Naive B cell (primary cell): ENCODE results near the gene PTHLH. TPM values are rescaled to one million over a fixed set of nuclear protein-coding genes. Genes with fewer than 3 reads are reported as not detected.
A peak's percentile ranks its signal among the peaks of the same experiment; 100 is the strongest.

Experiments used
- ATAC-seq, 2 donors: fragments of 150-1000 bp; cut with Tn5 transposase; 2 replicates each; pipeline ENCODE4 v1.10.0; 2021; ENCODE audit warnings: low read depth in 2 of 2, mild to moderate bottlenecking in 2 of 2, moderate library complexity in 2 of 2
- DNase-seq: peaks from one replicate; pipeline ENCODE4 v3.0.0; 2022
- H3K27ac Mint-ChIP-seq, 6 donors: one replicate each; pipeline ENCODE4 v1.8.0; 2020 to 2022; ENCODE audit warnings: mild to moderate bottlenecking in 6 of 6, mixed read lengths in 6 of 6, moderate library complexity in 5 of 6, inconsistent platforms in 2 of 6
- H3K27me3 Mint-ChIP-seq, 3 donors: one replicate each; pipeline ENCODE4 v1.8.0; 2021 to 2022; ENCODE audit warnings: mixed read lengths in 3 of 3, mild to moderate bottlenecking in 1 of 3
- H3K36me3 Mint-ChIP-seq, 2 donors: one replicate each; pipeline ENCODE4 v1.8.0; 2020 to 2022; ENCODE audit warnings: mixed read lengths in 2 of 2, inconsistent platforms in 1 of 2, mild to moderate bottlenecking in 1 of 2
- H3K4me1 Mint-ChIP-seq, 3 donors: one replicate each; pipeline ENCODE4 v1.8.0; 2020 to 2022; ENCODE audit warnings: mixed read lengths in 3 of 3, inconsistent platforms in 1 of 3, mild to moderate bottlenecking in 1 of 3, moderate library complexity in 1 of 3
- H3K4me3 Mint-ChIP-seq, 8 donors: one replicate each; pipeline ENCODE4 v1.8.0; 2020 to 2022; ENCODE audit warnings: mild to moderate bottlenecking in 8 of 8, mixed read lengths in 8 of 8, moderate library complexity in 8 of 8, inconsistent platforms in 2 of 8
- H3K9me3 Mint-ChIP-seq, 7 donors: one replicate each; pipeline ENCODE4 v1.8.0; 2020 to 2022; ENCODE audit warnings: mixed read lengths in 7 of 7, mild to moderate bottlenecking in 5 of 7, inconsistent platforms in 2 of 7, moderate library complexity in 1 of 7
- polyA plus RNA-seq, 6 donors: library from polyadenylated mRNA; unstranded; fragments of 300-500 nt; fragmentation: Illumina TruSeq; gene quantifications; one replicate each; pipeline ENCODE4 v1.2.3, GENCODE V29; 2021; ENCODE audit warnings: low read depth in 6 of 6

PTHLH gene
- polyA plus RNA-seq, 6 donors from 2014 or later, result not detected

DNA sequence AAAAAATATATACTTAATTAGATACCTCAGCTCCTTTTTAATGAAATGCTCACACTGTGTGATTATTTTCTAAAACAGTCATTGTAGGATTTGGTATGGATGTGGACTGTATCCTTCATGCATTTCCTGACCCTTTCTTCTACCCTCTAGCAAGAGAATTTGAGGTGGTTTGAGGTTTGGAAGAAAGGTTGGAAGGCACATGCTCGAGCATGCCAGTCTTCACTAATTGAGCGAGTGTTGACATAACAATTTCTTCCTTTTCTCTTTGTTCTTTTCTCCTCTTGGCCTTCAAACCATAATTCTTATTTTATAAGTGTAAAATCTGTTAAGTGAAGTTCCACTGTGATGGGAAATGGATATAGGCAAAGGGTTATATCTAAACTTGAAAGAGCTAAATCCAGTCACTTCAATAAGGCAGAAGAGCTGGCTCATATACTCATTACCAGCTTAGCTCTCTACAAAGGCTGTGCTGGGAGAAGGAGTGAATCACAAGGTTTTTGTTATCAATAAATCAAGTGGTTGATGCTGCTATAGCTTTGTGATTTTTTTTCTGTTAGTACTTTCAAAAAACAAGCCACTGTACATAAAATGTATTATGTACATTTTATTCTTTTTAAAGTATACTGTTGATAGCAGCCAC, 16.2 kb upstream of the PTHLH start:
- ATAC-seq (no peak), DNase-seq (no peak)
- peaks cover 0 to 17% (median 16%) of the 10 kb centered on the region in 3 donors for H3K27me3 Mint-ChIP-seq
- H3K27ac Mint-ChIP-seq, result no peak overlapping the region
- no peaks in the 10 kb centered on the region for H3K36me3 Mint-ChIP-seq
- H3K9me3 Mint-ChIP-seq, result peaks cover 0 to 18% (median 5%) of the 10 kb centered on the region in 7 donors
- H3K4me3 Mint-ChIP-seq, result no peak overlapping the region
- H3K4me1 Mint-ChIP-seq, result no peaks in the 10 kb centered on the region

- H3K27me3 Mint-ChIP-seq, result peaks cover 2 to 22% (median 21%) of the 10 kb centered on the region in 3 donors
- ATAC-seq (no peak), DNase-seq (no peak)
- H3K27ac Mint-ChIP-seq, result no peak overlapping the region
- no peaks in the 10 kb centered on the region for H3K4me1 Mint-ChIP-seq
- peaks cover 0 to 18% (median 5%) of the 10 kb centered on the region in 7 donors for H3K9me3 Mint-ChIP-seq
- H3K36me3 Mint-ChIP-seq, result no peaks in the 10 kb centered on the region
- no peak overlapping the region for H3K4me3 Mint-ChIP-seq
Measured at GRCh38 chr12:27987331-27987730, 14.8 kb upstream of the PTHLH start.

GRCh38 chr12:27984275-27984674, 11.7 kb upstream of the PTHLH start:
- no peak overlapping the region for H3K27ac Mint-ChIP-seq
- ATAC-seq, result no peak
- H3K36me3 Mint-ChIP-seq, result no peaks in the 10 kb centered on the region
- DNase-seq, result no peak
- H3K9me3 Mint-ChIP-seq, result peaks cover 0 to 12% (median 2%) of the 10 kb centered on the region in 7 donors
- peaks cover 21 to 40% (median 22%) of the 10 kb centered on the region in 3 donors for H3K27me3 Mint-ChIP-seq
- no peak overlapping the region for H3K4me3 Mint-ChIP-seq
- no peaks in the 10 kb centered on the region for H3K4me1 Mint-ChIP-seq

GRCh38 chr12:27982951-27983350, 10.4 kb upstream of the PTHLH start:
- Mint-ChIP-seq H3K9me3 (peaks cover 0 to 9% (median 1%) of the 10 kb centered on the region in 7 donors), H3K27ac (no peak overlapping the region), H3K27me3 (peaks cover 33 to 48% (median 34%) of the 10 kb centered on the region in 3 donors), H3K36me3 (no peaks in the 10 kb centered on the region), H3K4me3 (no peak overlapping the region), H3K4me1 (no peaks in the 10 kb centered on the region)
- ATAC-seq, result no peak
- DNase-seq, result no peak

- H3K36me3 Mint-ChIP-seq, result no peaks in the 10 kb centered on the region
- ATAC-seq, result no peak
Measured at GRCh38 chr12:27982385-27982784, 9.9 kb upstream of the PTHLH start.

GRCh38 chr12:27981874-27982273, 9.3 kb upstream of the PTHLH start:
- no peak overlapping the region for H3K4me3 Mint-ChIP-seq
- H3K9me3 Mint-ChIP-seq, result peaks cover 0 to 6% (median 0%) of the 10 kb centered on the region in 7 donors
- H3K27ac Mint-ChIP-seq, result no peak overlapping the region
- DNase-seq (no peak), ATAC-seq (no peak)
- H3K27me3 Mint-ChIP-seq, result peaks cover 39 to 53% (median 43%) of the 10 kb centered on the region in 3 donors
- H3K4me1 Mint-ChIP-seq, result no peaks in the 10 kb centered on the region
- no peaks in the 10 kb centered on the region for H3K36me3 Mint-ChIP-seq

More at GRCh38 chr12:27982385-27982784, 9.9 kb upstream of the PTHLH start:
- H3K27me3 Mint-ChIP-seq, result peaks cover 37 to 51% (median 40%) of the 10 kb centered on the region in 3 donors
- no peak for DNase-seq
- no peak overlapping the region for H3K27ac Mint-ChIP-seq
- no peaks in the 10 kb centered on the region for H3K4me1 Mint-ChIP-seq
- H3K9me3 Mint-ChIP-seq, result peaks cover 0 to 6% (median 0%) of the 10 kb centered on the region in 7 donors
- H3K4me3 Mint-ChIP-seq, result no peak overlapping the region

DNA sequence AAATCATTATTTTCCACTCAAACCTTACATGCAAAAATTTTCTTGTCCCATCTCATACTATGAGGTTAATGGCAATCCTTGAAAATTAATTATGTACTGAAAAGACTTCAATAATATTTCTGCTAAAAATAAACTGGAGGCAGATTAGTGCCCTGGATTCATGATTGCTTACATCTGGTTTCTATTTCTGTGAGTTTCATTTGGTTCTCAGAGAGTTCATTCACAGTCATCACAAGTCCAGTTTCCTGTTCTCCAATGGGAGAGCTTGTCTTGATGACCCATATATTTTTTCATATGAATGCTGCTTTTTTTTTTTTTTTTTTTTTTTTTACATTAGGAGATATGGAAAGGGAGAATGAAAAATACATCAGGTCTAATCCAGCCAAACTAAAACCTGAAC, 6.6 kb upstream of the PTHLH start:
- H3K27me3 Mint-ChIP-seq, result peaks cover 41 to 73% (median 59%) of the 10 kb centered on the region in 3 donors
- ATAC-seq (no peak), DNase-seq (no peak)
- no peaks in the 10 kb centered on the region for H3K4me1 Mint-ChIP-seq
- H3K36me3 Mint-ChIP-seq, result no peaks in the 10 kb centered on the region
- H3K9me3 Mint-ChIP-seq, result peaks cover 0 to 6% (median 0%) of the 10 kb centered on the region in 7 donors
- no peak overlapping the region for H3K27ac Mint-ChIP-seq
- H3K4me3 Mint-ChIP-seq, result no peak overlapping the region

DNA sequence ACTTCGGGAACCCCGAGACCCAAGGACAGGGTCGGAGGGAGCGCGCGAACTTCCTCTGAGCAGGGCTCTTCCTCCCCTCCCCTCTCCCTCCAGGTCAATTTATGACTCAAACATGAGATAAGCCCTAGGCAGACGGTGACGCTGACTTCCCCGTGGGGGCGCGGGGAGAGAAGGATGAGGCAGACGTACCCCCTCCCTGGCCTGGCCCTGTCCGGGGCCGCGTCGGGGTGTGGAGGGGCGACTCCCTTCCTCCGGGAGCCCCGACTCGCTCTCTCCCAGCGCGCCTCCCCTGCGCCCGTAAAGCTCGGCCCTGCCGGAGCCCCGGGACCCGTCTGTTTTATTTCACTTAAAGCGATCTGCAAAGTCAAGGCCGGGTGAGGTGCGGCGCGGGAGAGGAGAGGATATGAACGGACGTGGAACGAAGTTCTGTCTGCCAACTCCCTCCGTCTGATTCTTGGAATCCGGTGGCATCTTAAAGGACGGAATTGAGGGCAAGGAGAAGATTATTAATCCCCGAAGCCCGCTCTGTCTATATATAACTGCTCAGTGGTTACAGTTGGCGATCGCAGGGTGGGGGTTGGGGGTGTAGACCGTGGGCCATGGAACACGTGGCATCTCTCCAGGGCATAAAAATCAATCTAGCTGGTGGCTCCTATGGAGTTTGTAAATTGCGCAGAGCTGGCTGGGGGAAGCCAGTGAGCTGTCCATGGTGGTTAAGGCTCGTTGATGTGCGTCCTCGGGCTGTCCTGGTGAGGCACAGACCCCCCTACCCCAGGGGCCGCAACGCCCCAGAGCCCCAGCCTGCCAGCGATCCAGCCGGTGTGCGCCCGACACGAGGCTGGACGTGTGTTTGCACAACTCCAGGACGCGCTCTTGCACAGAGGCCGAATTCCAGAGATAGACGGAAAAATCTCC, 2.9 kb upstream of the PTHLH start:
- ATAC-seq (no peak), DNase-seq (no peak)
- Mint-ChIP-seq H3K9me3 (peaks cover 0 to 3% (median 0%) of the 10 kb centered on the region in 7 donors), H3K27ac (no peak overlapping the region), H3K4me3 (no peak overlapping the region), H3K36me3 (no peaks in the 10 kb centered on the region), H3K4me1 (peaks cover 3 to 12% (median 11%) of the 10 kb centered on the region in 3 donors), H3K27me3 (peaks cover 61 to 80% (median 78%) of the 10 kb centered on the region in 3 donors)

DNA sequence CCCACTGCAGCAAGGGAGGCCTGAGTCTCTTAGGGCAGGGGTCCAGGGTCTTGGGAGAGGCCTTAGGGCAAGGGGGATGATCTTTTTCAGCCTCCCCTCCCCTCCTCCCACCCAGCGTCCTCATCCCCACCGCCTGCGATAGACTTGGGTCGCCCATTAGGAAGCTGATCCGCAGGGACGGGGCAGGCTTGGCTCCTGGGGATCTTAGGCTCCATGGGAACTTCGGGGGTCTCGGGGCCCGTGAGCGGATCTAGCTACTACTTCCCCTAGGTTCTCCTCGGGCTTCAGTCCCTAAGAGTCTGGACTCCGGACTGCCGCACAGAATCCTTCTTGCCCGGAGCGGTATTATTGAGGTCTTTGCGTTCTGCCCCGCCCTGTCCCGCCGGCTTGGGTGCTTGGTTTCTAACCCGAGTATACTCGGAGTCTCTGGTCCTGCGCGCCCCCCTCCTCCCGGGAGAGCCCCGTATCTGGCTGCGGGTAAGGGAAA, 2.2 kb upstream of the PTHLH start:
- no peak overlapping the region for H3K4me3 Mint-ChIP-seq
- peaks cover 6 to 15% (median 13%) of the 10 kb centered on the region in 3 donors for H3K4me1 Mint-ChIP-seq
- no peak for DNase-seq
- H3K36me3 Mint-ChIP-seq, result peaks cover 0 to 2% of the 10 kb centered on the region in 2 donors
- peaks cover 60 to 78% (median 75%) of the 10 kb centered on the region in 3 donors for H3K27me3 Mint-ChIP-seq
- H3K9me3 Mint-ChIP-seq, result peaks cover 0 to 3% (median 0%) of the 10 kb centered on the region in 7 donors
- H3K27ac Mint-ChIP-seq, result no peak overlapping the region
- no peak for ATAC-seq

DNA sequence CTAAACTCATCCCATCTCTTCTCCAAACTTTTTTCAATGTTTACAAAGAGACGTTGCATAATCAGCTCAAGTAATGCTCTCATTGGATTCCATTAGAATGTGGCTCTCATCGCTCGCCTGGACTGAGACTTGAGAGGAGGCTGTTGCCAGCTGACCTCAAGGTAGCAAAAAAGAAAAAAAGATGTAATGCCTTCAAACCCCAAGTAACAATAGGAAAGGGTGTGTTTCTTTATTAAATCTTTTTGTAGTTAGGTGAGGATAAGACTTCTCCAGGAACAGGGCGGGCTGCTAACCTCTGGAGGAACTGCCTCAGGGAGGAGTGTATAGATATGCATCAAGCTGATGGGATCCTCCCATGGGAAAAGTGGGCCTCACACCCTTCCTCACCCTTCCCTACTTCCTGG, 956 bp upstream of the PTHLH start:
- DNase-seq, result no peak

DNA sequence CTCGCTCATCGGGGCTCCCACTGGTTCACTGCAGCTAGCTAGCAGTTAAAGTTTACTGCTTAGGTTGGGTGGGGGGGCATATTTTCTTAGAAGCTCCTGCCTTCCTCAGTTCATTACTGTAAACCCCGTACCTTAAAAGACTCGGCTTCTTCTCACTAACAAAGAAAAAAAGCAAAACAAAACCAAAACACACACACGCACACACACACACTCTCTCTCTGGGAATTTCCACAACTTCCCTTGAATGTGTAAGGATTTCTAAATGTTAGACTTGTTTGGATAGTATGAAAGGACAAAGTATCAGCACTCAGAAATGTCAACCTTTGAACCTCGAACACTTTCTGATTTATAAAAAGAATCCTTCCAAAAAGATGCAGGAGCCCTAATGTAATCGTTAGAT, 927 bp downstream of the PTHLH start:
- H3K36me3 Mint-ChIP-seq, result peaks cover 0 to 9% of the 10 kb centered on the region in 2 donors
- H3K4me3 Mint-ChIP-seq, result peak overlapping the region in 5 of 8 donors; percentile 25 to 76 (median 68)
- H3K4me1 Mint-ChIP-seq, result peaks cover 11 to 25% (median 23%) of the 10 kb centered on the region in 3 donors

More for the DNA sequence above, 956 bp upstream of the PTHLH start:
- Mint-ChIP-seq H3K27ac (no peak overlapping the region), H3K27me3 (peaks cover 59 to 76% (median 74%) of the 10 kb centered on the region in 3 donors), H3K4me1 (peaks cover 11 to 25% (median 23%) of the 10 kb centered on the region in 3 donors), H3K9me3 (peaks cover 0 to 3% (median 0%) of the 10 kb centered on the region in 7 donors), H3K36me3 (peaks cover 0 to 9% of the 10 kb centered on the region in 2 donors), H3K4me3 (no peak overlapping the region)
- no peak for ATAC-seq

GRCh38 chr12:27971121-27971489, 1.4 kb downstream of the PTHLH start:
- ATAC-seq, result no peak
- Mint-ChIP-seq H3K27me3 (peaks cover 60 to 80% (median 68%) of the 10 kb centered on the region in 3 donors), H3K9me3 (peaks cover 0 to 3% (median 0%) of the 10 kb centered on the region in 7 donors), H3K36me3 (peaks cover 0 to 9% of the 10 kb centered on the region in 2 donors), H3K27ac (no peak overlapping the region), H3K4me3 (peak overlapping the region in 7 of 8 donors; percentile 35 to 79 (median 68)), H3K4me1 (peaks cover 11 to 25% (median 23%) of the 10 kb centered on the region in 3 donors)
- no peak for DNase-seq

More for the DNA sequence above, 927 bp downstream of the PTHLH start:
- DNase-seq (no peak), ATAC-seq (no peak)
- Mint-ChIP-seq H3K9me3 (peaks cover 0 to 3% (median 0%) of the 10 kb centered on the region in 7 donors), H3K27ac (no peak overlapping the region), H3K27me3 (peaks cover 63 to 81% (median 68%) of the 10 kb centered on the region in 3 donors)
